GM19328 (cell line): ENCODE results near the gene DNAJB1.
"Not testable (repeated sequence)": the region's sequence is repeated elsewhere in the genome, so short reads cannot be mapped to it uniquely, and the experiment has no call there.

Source experiments
- ATAC-seq: cut with Tn5 transposase; IDR thresholded peaks from one replicate; pipeline ENCODE4 v1.9.1; 2021; ENCODE audit warnings: mild to moderate bottlenecking, moderate library complexity; ENCODE audit not compliant: unreplicated experiment

The DNAJB1 gene

DNA sequence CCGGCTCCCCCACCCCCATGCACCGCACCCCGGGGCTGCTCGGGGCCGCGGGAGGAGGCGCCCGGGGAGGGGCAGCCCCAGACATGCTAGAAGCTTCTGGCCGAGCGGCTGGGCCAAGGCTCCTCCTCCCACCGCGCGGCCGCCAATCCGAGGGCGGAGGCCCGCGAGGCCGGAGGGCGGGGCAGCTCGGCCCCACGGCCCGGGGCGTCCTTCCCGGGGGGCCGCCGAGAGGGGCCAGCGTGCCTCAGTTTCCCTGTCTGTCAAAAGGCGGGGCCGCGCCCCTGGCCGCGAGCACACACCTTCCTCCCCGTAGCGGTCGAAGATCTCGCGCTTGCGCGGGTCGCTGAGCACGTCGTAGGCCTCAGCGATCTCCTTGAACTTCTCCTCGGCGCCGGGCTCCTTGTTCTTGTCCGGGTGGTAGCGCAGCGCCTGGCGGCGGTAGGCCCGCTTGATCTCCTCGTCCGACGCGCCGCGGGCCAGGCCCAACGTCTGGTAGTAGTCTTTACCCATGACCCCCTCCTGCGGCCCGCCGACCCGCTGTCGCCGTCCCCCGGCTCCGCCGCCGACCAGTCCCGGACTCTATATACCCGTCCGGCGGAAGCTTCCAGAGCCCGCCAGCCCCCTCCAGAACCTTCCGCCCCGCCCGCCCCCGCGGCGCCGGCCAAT is at the start of gene DNAJB1:
DNAJB1 (minus strand) TSS at position 558 of the 666 bp plus-strand sequence; CDS start at position 510, 48 bp downstream.
- peak; percentile 68 for ATAC-seq

GRCh38 chr19:14567079-14567478 is 48.9 kb upstream of the DNAJB1 start:
- ATAC-seq: no peak

GRCh38 chr19:14566712-14567077 is 48.5 kb upstream of the DNAJB1 start:
- ATAC-seq: no peak

GRCh38 chr19:14565765-14566711 is 47.8 kb upstream of the DNAJB1 start:
- ATAC-seq: no peak

- ATAC-seq: no peak
Observed at GRCh38 chr19:14565298-14565679, 47.1 kb upstream of the DNAJB1 start.

DNA sequence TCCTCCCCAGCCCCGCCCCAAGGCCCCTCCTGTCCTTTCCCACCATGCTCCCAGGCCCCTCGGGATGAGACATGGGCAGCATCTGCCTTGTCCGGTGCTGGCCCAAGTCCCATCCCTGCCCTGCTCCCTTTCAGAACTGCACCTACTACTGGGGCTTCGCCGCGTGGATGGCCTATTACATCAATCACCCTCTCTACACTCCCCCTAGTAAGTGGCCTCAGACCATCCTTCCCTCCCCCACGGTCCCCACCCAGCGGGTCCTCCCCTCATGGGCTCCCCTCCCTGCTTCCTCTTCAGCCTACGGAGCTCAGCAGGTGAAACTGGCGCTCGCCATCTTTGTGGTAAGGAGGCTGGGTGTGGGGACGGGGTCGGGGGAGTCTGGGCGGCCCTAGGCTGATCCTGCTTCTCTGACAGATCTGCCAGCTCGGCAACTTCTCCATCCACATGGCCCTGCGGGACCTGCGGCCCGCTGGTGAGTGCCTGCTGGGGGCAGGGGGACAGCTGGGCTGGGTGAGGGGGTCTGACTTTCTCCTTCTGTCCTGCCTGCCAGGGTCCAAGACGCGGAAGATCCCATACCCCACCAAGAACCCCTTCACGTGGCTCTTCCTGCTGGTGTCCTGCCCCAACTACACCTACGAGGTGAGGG is 46.6 kb upstream of the DNAJB1 start:
- not testable (repeated sequence) for ATAC-seq

GRCh38 chr19:14563989-14564651 is 45.9 kb upstream of the DNAJB1 start:
- ATAC-seq: no peak

- ATAC-seq: no peak
Observed at GRCh38 chr19:14563590-14563926, 45.4 kb upstream of the DNAJB1 start.

DNA sequence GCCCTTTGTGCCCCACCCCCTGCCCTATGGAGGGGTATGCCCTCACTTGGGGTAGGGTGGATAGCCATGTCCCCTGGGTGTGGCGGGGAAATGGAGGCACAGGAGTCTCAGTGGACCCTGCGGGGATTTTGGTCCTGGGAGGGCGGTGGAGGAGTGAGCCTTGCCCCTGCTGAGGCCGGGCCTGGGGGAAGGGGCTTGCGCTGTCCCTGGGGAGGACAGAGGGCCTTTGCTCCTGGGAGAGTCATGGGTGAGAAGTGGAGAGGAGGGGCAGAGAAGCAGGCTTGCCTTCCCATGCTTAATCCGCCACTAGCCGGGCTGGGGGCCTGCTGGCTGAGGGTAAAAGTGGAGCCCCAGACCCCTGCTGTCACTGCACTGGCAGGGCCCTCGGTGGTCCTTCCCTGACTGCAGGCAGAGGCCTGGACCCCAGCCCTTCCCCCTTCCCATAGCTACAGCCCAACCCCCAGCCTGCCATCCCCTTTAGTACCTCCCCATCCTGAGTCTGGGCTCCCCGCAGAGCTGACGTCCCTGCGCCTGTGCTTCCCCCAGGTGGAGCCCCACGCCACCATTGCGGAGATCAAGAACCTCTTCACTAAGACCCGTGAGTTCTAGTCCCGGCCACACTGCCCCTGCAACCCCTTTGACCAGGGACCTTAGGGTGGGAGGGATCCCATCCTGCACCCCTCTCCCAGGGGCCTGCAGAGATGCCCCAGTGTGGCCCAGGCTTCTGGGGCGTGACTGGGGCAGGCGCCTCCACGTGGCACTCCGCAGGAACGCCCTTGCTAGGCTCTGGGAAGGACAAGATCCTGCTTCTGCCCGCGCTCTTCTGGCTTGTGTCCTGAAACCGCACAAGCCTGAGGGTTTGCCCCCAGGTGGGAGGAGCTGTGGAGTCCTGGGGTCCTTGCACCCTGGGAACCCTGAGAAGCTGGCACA is 44.7 kb upstream of the DNAJB1 start:
- no peak for ATAC-seq

DNA sequence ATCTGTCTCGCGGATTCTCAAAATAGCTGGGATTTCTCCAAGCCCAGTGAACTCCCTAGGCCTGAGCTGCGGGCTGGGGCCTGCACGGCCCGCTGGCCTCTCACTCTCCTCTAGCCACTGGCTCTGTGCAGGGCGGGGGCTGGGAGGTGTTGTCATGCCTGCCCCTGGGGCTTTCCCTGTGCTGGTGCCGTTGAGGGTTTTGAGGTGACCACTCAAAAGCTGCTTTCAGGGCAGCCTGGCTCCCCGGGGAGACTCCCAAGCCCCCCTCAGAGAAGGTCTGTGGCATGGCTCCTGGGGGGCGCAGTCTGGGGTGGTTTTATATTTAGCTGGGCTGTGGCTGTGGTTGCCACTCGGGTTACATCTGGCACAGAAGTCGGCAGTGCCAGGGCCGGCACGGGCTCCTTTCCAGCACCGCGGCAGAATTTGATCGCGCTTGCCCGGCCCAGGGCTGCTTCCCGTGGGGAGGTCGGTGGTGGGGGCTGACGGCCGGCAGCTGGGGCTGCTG is 43.7 kb upstream of the DNAJB1 start:
- ATAC-seq: no peak

DNA sequence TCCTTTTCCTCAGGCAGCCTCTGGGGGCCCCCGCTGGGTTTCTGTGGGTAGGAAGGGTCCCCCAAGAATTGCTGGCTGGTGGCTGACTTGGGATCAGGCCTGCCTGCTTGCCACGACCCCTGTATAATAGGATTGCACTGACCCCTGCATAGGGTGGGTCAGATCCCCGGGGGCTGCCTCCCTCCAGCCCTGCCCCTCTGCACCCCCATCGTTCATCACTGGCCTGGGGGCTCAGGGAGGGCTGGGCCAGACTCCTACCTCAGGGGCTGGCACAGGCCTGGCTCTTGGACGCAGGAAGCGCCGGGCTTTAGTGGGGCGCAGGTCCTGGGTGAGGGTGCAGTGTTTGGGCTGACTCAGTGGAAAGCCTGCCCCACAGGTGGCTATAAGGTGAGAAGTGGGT is 43.1 kb upstream of the DNAJB1 start:
- ATAC-seq: no peak

GRCh38 chr19:14560776-14561108 is 42.5 kb upstream of the DNAJB1 start:
- no peak for ATAC-seq

DNA sequence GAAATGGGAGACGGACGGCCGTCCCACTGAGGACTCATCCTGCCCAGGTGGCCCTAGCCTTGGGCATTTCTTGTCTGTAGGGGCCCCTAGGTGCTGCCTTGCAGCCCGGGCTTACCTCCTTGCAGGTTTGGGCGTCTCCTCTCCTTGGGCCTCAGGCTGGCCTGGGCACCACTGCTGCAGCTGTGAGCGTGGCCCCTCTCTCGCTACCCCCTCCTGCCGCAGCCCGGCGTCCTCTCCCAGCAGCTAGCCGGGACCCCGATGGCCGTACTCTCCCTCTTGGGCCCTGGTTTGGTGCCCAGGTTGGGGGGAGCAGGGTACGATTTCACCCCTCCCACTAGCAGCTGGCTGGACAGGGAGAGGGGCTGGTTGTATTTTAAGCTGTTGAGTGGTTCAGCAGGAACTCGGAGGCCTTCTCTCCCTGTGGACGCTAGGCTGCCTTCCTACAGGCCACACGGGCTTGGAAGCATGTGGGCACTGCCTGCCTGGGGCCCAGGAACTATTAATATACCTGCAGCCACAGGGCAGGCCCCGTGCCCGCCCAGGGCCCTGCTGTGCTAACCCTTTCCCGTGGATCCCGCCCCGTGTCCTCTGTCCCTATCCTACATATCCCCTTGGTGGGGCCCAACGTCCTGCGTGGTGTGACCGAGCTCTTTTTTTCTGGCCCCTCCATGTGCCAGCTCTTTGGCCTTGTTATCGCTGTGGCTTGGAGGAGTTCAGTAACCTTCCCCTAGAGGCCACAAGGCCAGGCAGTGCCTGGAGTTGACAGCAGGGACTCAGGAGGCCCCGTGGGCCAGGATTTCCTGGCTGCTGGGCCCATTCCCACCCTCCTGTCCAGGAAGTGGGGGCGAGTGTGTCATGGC is 41.9 kb upstream of the DNAJB1 start:
- no peak for ATAC-seq

- ATAC-seq: no peak
Observed at GRCh38 chr19:14558370-14559066, 40.3 kb upstream of the DNAJB1 start.

GRCh38 chr19:14556662-14557188 is 38.5 kb upstream of the DNAJB1 start:
- no peak for ATAC-seq

GRCh38 chr19:14555918-14556661 is 37.9 kb upstream of the DNAJB1 start:
- no peak for ATAC-seq

GRCh38 chr19:14554382-14554812 is 36.2 kb upstream of the DNAJB1 start:
- no peak for ATAC-seq

- no peak for ATAC-seq
Observed at GRCh38 chr19:14553939-14554243, 35.7 kb upstream of the DNAJB1 start.
